A549 (cell line): ENCODE measurements around the gene RTP1.

Experiments used
- CHD2 ChIP-seq: fragments of 150-350 bp; IDR thresholded peaks from 2 replicates; pipeline ENCODE4 v1.6.1; 2014; ENCODE audit warnings: low read length; ENCODE audit not compliant: partially characterized antibody
- CTCF ChIP-seq: fragments of >200 bp; sonication (Bioruptor Twin); formaldehyde crosslinking; IDR thresholded peaks from 3 replicates; pipeline ENCODE4 v1.5.1; 2016
- ELK1 ChIP-seq: fragments of 150-350 bp; IDR thresholded peaks from 2 replicates; pipeline ENCODE4 v1.6.1; 2014; ENCODE audit warnings: low read depth, mild to moderate bottlenecking, low read length
- EP300 ChIP-seq, 2 experiments: fragments of >200 bp; sonication (Bioruptor Twin); formaldehyde crosslinking; IDR thresholded peaks; 2 replicates in 1 of 2; 3 replicates in 1 of 2; pipeline ENCODE4 v1.6.1; 2016 to 2017
- HES2 ChIP-seq: fragments of >200 bp; sonication (Bioruptor Twin); formaldehyde crosslinking; IDR thresholded peaks from 2 replicates; pipeline ENCODE4 v1.6.1; 2016
- HMGXB4 ChIP-seq: fragments of 250-450 bp; sonication (Bioruptor Pico); IDR thresholded peaks from 2 replicates; pipeline ENCODE4 v1.5.0; 2021; ENCODE audit warnings: mild to moderate bottlenecking, moderate library complexity, borderline replicate concordance
- MAFK ChIP-seq: fragments of 450-650 bp; IDR thresholded peaks from 2 replicates; pipeline ENCODE4 v1.6.1; 2014; ENCODE audit not compliant: partially characterized antibody
- RFX5 ChIP-seq: fragments of 450-650 bp; IDR thresholded peaks from 2 replicates; pipeline ENCODE4 v1.7.1; 2014; ENCODE audit warnings: antibody characterized with exemption, mild to moderate bottlenecking, moderate library complexity
- TP53 ChIP-seq: fragments of 250-450 bp; sonication (Bioruptor Pico); IDR thresholded peaks from 2 replicates; pipeline ENCODE4 v1.5.0; 2021; ENCODE audit warnings: mild to moderate bottlenecking, moderate library complexity
- USF2 ChIP-seq: fragments of 450-650 bp; IDR thresholded peaks from 2 replicates; pipeline ENCODE4 v1.6.1; 2014; ENCODE audit warnings: antibody characterized with exemption
- ZSCAN20 ChIP-seq: fragments of 250-450 bp; sonication (Bioruptor Pico); IDR thresholded peaks from 2 replicates; pipeline ENCODE4 v1.8.0; 2022; ENCODE audit warnings: mild to moderate bottlenecking, moderate library complexity

- TF ChIP-seq CTCF: no peak
- no peak for TF ChIP-seq ZSCAN20 (CRISPR knock-in tag)
- TF ChIP-seq CHD2: no peak
- no peak for TF ChIP-seq TP53 (CRISPR knock-in tag)
- no peak for TF ChIP-seq EP300 (IDR thresholded peaks at IDR 0.05)
- TF ChIP-seq HES2: no peak
- TF ChIP-seq MAFK: no peak
- TF ChIP-seq HMGXB4 (CRISPR knock-in tag): no peak
- no peak for TF ChIP-seq USF2
- TF ChIP-seq RFX5: no peak
- TF ChIP-seq ELK1: no peak
Observed at GRCh38 chr3:187238239-187238638, 41.0 kb downstream of the RTP1 start.
